ENCODE measurements around the gene SLC27A3.

SLC27A3 gene

GRCh38 chr1:153776352-153776751, 1.1 kb downstream of the SLC27A3 start:
- no peak overlapping the region for H3K9ac ChIP-seq (ENCODE audit: low read depth, low read length, poor library complexity)
- peak overlapping the region; percentile 70 for H2AK5ac ChIP-seq (ENCODE audit: low read depth, low read length)
- no peak overlapping the region for H3K27ac ChIP-seq (replicated peaks; ENCODE audit: low read length)
- H3K4me1 ChIP-seq (ENCODE audit: control insufficient read depth in 2 of 2, insufficient read depth in 1 of 2, low read depth in 1 of 2, low read length in 2 of 2): peaks cover 0 to 7% of the 10 kb centered on the region in 2 donors
- H4K91ac ChIP-seq (ENCODE audit: low read depth, low read length, poor library complexity): no peak overlapping the region
- H2BK5ac ChIP-seq (ENCODE audit: low read length): no peak overlapping the region
- WGBS, 2 donors (ENCODE audit: extremely low coverage in 2 of 2, insufficient read length in 2 of 2, insufficient replicate concordance in 1 of 2): no CpG with 5 or more reads among the region's 10 CpGs
- peaks cover 0 to 5% (median 0%) of the 10 kb centered on the region in 3 experiments for H3K27me3 ChIP-seq (ENCODE audit: control insufficient read depth in 3 of 3, insufficient read depth in 3 of 3, low read depth in 1 of 3, low read length in 3 of 3)
- no peak for DNase-seq (ENCODE audit: low spot score)
- H3K79me1 ChIP-seq (ENCODE audit: low read depth, low read length): peaks cover 4% of the 10 kb centered on the region
- H3K4ac ChIP-seq (ENCODE audit: low read length): no peak overlapping the region
- no peak overlapping the region for H2BK15ac ChIP-seq (ENCODE audit: low read length)
- H3K9me3 ChIP-seq (replicated peaks in 1 of 2; ENCODE audit: control insufficient read depth in 2 of 2, insufficient read depth in 1 of 2, low read depth in 1 of 2, low read length in 2 of 2): no peaks in the 10 kb centered on the region
- H2BK120ac ChIP-seq (ENCODE audit: low read depth, low read length): peak overlapping the region; percentile 1
- H3K14ac ChIP-seq (ENCODE audit: low read length): no peak overlapping the region
- H2AFZ ChIP-seq (ENCODE audit: low read length): no peak overlapping the region
- H3K4me2 ChIP-seq (ENCODE audit: insufficient read depth, low read length, poor library complexity, severe bottlenecking): peak overlapping the region; percentile 85
- peaks cover 18 to 75% of the 10 kb centered on the region in 2 donors for H3K36me3 ChIP-seq (replicated peaks in 1 of 2; ENCODE audit: control insufficient read depth in 2 of 2, insufficient read depth in 2 of 2, low read length in 2 of 2)
- H2BK12ac ChIP-seq (ENCODE audit: low read length): no peak overlapping the region
- H3K18ac ChIP-seq (ENCODE audit: low read length): peak overlapping the region; percentile 1
- no peak overlapping the region for H3K23ac ChIP-seq (ENCODE audit: low read depth, low read length, poor library complexity)
- no peak overlapping the region for H3K4me3 ChIP-seq (ENCODE audit: low read length in 2 of 2)
- no peak overlapping the region for H4K8ac ChIP-seq (ENCODE audit: low read depth, low read length)

GRCh38 chr1:153776845-153777370, 1.7 kb downstream of the SLC27A3 start:
- H3K79me1 ChIP-seq (ENCODE audit: low read depth, low read length): peaks cover 4% of the 10 kb centered on the region
- H2AFZ ChIP-seq (ENCODE audit: low read length): no peak overlapping the region
- H4K8ac ChIP-seq (ENCODE audit: low read depth, low read length): no peak overlapping the region
- no peak overlapping the region for H2BK5ac ChIP-seq (ENCODE audit: low read length)
- no peak overlapping the region for H2BK15ac ChIP-seq (ENCODE audit: low read length)
- H3K9ac ChIP-seq (ENCODE audit: low read depth, low read length, poor library complexity): no peak overlapping the region
- H3K18ac ChIP-seq (ENCODE audit: low read length): no peak overlapping the region
- H4K91ac ChIP-seq (ENCODE audit: low read depth, low read length, poor library complexity): no peak overlapping the region
- H3K27me3 ChIP-seq (ENCODE audit: control insufficient read depth in 3 of 3, insufficient read depth in 3 of 3, low read depth in 1 of 3, low read length in 3 of 3): peaks cover 0 to 5% (median 0%) of the 10 kb centered on the region in 3 experiments
- no peak overlapping the region for H3K4ac ChIP-seq (ENCODE audit: low read length)
- no peaks in the 10 kb centered on the region for H3K9me3 ChIP-seq (replicated peaks in 1 of 2; ENCODE audit: control insufficient read depth in 2 of 2, insufficient read depth in 1 of 2, low read depth in 1 of 2, low read length in 2 of 2)
- H3K4me1 ChIP-seq (ENCODE audit: control insufficient read depth in 2 of 2, insufficient read depth in 1 of 2, low read depth in 1 of 2, low read length in 2 of 2): peaks cover 0 to 7% of the 10 kb centered on the region in 2 donors
- no peak overlapping the region for H3K4me3 ChIP-seq (ENCODE audit: low read length in 2 of 2)
- H3K23ac ChIP-seq (ENCODE audit: low read depth, low read length, poor library complexity): no peak overlapping the region
- H3K4me2 ChIP-seq (ENCODE audit: insufficient read depth, low read length, poor library complexity, severe bottlenecking): no peak overlapping the region
- no peak overlapping the region for H2BK120ac ChIP-seq (ENCODE audit: low read depth, low read length)
- peak overlapping the region; percentile 70 for H2AK5ac ChIP-seq (ENCODE audit: low read depth, low read length)
- H3K27ac ChIP-seq (replicated peaks; ENCODE audit: low read length): no peak overlapping the region
- WGBS, 2 donors (ENCODE audit: extremely low coverage in 2 of 2, insufficient read length in 2 of 2, insufficient replicate concordance in 1 of 2): no CpG with 5 or more reads among the region's 10 CpGs
- DNase-seq (ENCODE audit: low spot score): no peak
- no peak overlapping the region for H3K14ac ChIP-seq (ENCODE audit: low read length)
- peaks cover 16 to 70% of the 10 kb centered on the region in 2 donors for H3K36me3 ChIP-seq (replicated peaks in 1 of 2; ENCODE audit: control insufficient read depth in 2 of 2, insufficient read depth in 2 of 2, low read length in 2 of 2)
- H2BK12ac ChIP-seq (ENCODE audit: low read length): no peak overlapping the region

GRCh38 chr1:153777648-153778047, 2.4 kb downstream of the SLC27A3 start:
- Histone ChIP-seq H2BK12ac (ENCODE audit: low read length) (no peak overlapping the region), H2BK5ac (ENCODE audit: low read length) (no peak overlapping the region), H2AFZ (ENCODE audit: low read length) (no peak overlapping the region), H3K4me2 (ENCODE audit: insufficient read depth, low read length, poor library complexity, severe bottlenecking) (no peak overlapping the region), H2AK5ac (ENCODE audit: low read depth, low read length) (peak overlapping the region; percentile 40), H3K4me3 (ENCODE audit: low read length in 2 of 2) (no peak overlapping the region), H3K27ac (replicated peaks; ENCODE audit: low read length) (no peak overlapping the region), H4K91ac (ENCODE audit: low read depth, low read length, poor library complexity) (no peak overlapping the region), H3K4ac (ENCODE audit: low read length) (no peak overlapping the region), H3K9me3 (replicated peaks in 1 of 2; ENCODE audit: control insufficient read depth in 2 of 2, insufficient read depth in 1 of 2, low read depth in 1 of 2, low read length in 2 of 2) (no peaks in the 10 kb centered on the region), H3K36me3 (replicated peaks in 1 of 2; ENCODE audit: control insufficient read depth in 2 of 2, insufficient read depth in 2 of 2, low read length in 2 of 2) (peaks cover 9 to 62% of the 10 kb centered on the region in 2 donors), H3K79me1 (ENCODE audit: low read depth, low read length) (peaks cover 4% of the 10 kb centered on the region), H2BK15ac (ENCODE audit: low read length) (no peak overlapping the region), H2BK120ac (ENCODE audit: low read depth, low read length) (no peak overlapping the region), H3K4me1 (ENCODE audit: control insufficient read depth in 2 of 2, insufficient read depth in 1 of 2, low read depth in 1 of 2, low read length in 2 of 2) (peaks cover 0 to 7% of the 10 kb centered on the region in 2 donors), H3K27me3 (ENCODE audit: control insufficient read depth in 3 of 3, insufficient read depth in 3 of 3, low read depth in 1 of 3, low read length in 3 of 3) (peaks cover 0 to 5% (median 0%) of the 10 kb centered on the region in 3 experiments), H3K23ac (ENCODE audit: low read depth, low read length, poor library complexity) (peak overlapping the region; percentile 50), H3K18ac (ENCODE audit: low read length) (no peak overlapping the region), H4K8ac (ENCODE audit: low read depth, low read length) (no peak overlapping the region), H3K9ac (ENCODE audit: low read depth, low read length, poor library complexity) (no peak overlapping the region), H3K14ac (ENCODE audit: low read length) (no peak overlapping the region)
- no CpG with 5 or more reads among the region's 7 CpGs for WGBS, 2 donors (ENCODE audit: extremely low coverage in 2 of 2, insufficient read length in 2 of 2, insufficient replicate concordance in 1 of 2)
- no peak for DNase-seq (ENCODE audit: low spot score)

- Histone ChIP-seq H2BK12ac (ENCODE audit: low read length) (no peak overlapping the region), H3K4me3 (ENCODE audit: low read length in 2 of 2) (no peak overlapping the region), H3K4ac (ENCODE audit: low read length) (no peak overlapping the region), H3K23ac (ENCODE audit: low read depth, low read length, poor library complexity) (peak overlapping the region; percentile 28), H3K4me1 (ENCODE audit: control insufficient read depth in 2 of 2, insufficient read depth in 1 of 2, low read depth in 1 of 2, low read length in 2 of 2) (peaks cover 3 to 9% of the 10 kb centered on the region in 2 donors), H3K27me3 (ENCODE audit: control insufficient read depth in 3 of 3, insufficient read depth in 3 of 3, low read depth in 1 of 3, low read length in 3 of 3) (peaks cover 0 to 5% (median 0%) of the 10 kb centered on the region in 3 experiments), H3K27ac (replicated peaks; ENCODE audit: low read length) (no peak overlapping the region), H4K8ac (ENCODE audit: low read depth, low read length) (no peak overlapping the region), H2BK15ac (ENCODE audit: low read length) (peak overlapping the region; percentile 60), H3K79me1 (ENCODE audit: low read depth, low read length) (peaks cover 4% of the 10 kb centered on the region), H3K18ac (ENCODE audit: low read length) (peak overlapping the region; percentile 61), H2AFZ (ENCODE audit: low read length) (no peak overlapping the region), H3K4me2 (ENCODE audit: insufficient read depth, low read length, poor library complexity, severe bottlenecking) (no peak overlapping the region), H2BK120ac (ENCODE audit: low read depth, low read length) (no peak overlapping the region), H3K9ac (ENCODE audit: low read depth, low read length, poor library complexity) (no peak overlapping the region), H3K36me3 (replicated peaks in 1 of 2; ENCODE audit: control insufficient read depth in 2 of 2, insufficient read depth in 2 of 2, low read length in 2 of 2) (peaks cover 7 to 56% of the 10 kb centered on the region in 2 donors), H2AK5ac (ENCODE audit: low read depth, low read length) (peak overlapping the region; percentile 40), H3K14ac (ENCODE audit: low read length) (no peak overlapping the region), H4K91ac (ENCODE audit: low read depth, low read length, poor library complexity) (no peak overlapping the region), H2BK5ac (ENCODE audit: low read length) (no peak overlapping the region), H3K9me3 (replicated peaks in 1 of 2; ENCODE audit: control insufficient read depth in 2 of 2, insufficient read depth in 1 of 2, low read depth in 1 of 2, low read length in 2 of 2) (no peaks in the 10 kb centered on the region)
- WGBS, 2 donors (ENCODE audit: extremely low coverage in 2 of 2, insufficient read length in 2 of 2, insufficient replicate concordance in 1 of 2): no CpG with 5 or more reads among the region's 22 CpGs
- DNase-seq (ENCODE audit: low spot score): no peak
Observed at GRCh38 chr1:153778051-153778823, 3.0 kb downstream of the SLC27A3 start.
